Measurements from ENCODE around the gene LSAMP.

- TF ChIP-seq RFX5 (IDR thresholded peaks at IDR 0.05; ENCODE audit: low read depth, low read length) (no peak), POLR2AphosphoS2 (IDR thresholded peaks at IDR 0.05; ENCODE audit: low read length) (no peak), ZFP36 (IDR thresholded peaks at IDR 0.05; ENCODE audit: low read depth, low read length, partially characterized antibody) (no peak), POLR2AphosphoS5 (IDR thresholded peaks at IDR 0.05; ENCODE audit: control insufficient read depth, insufficient read depth, low read depth, low read length) (no peak), ZNF232 (CRISPR knock-in tag; IDR thresholded peaks at IDR 0.05) (no peak), PHF8 (IDR thresholded peaks at IDR 0.05; ENCODE audit: borderline replicate concordance, low read length) (no peak), ZNF507 (tag; conservative IDR thresholded peaks at IDR 0.05) (no peak), GTF3C2 (IDR thresholded peaks at IDR 0.05; ENCODE audit: borderline replicate concordance, extremely low read depth, insufficient read length) (no peak)
- TF ChIP-seq, protein P1, sequence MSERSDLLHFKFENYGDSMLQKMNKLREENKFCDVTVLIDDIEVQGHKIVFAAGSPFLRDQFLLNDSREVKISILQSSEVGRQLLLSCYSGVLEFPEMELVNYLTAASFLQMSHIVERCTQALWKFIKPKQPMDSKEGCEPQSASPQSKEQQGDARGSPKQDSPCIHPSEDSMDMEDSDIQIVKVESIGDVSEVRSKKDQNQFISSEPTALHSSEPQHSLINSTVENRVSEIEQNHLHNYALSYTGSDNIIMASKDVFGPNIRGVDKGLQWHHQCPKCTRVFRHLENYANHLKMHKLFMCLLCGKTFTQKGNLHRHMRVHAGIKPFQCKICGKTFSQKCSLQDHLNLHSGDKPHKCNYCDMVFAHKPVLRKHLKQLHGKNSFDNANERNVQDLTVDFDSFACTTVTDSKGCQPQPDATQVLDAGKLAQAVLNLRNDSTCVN (CRISPR knock-in tag; IDR thresholded peaks at IDR 0.05) = no peak
- TF ChIP-seq, protein P2, sequence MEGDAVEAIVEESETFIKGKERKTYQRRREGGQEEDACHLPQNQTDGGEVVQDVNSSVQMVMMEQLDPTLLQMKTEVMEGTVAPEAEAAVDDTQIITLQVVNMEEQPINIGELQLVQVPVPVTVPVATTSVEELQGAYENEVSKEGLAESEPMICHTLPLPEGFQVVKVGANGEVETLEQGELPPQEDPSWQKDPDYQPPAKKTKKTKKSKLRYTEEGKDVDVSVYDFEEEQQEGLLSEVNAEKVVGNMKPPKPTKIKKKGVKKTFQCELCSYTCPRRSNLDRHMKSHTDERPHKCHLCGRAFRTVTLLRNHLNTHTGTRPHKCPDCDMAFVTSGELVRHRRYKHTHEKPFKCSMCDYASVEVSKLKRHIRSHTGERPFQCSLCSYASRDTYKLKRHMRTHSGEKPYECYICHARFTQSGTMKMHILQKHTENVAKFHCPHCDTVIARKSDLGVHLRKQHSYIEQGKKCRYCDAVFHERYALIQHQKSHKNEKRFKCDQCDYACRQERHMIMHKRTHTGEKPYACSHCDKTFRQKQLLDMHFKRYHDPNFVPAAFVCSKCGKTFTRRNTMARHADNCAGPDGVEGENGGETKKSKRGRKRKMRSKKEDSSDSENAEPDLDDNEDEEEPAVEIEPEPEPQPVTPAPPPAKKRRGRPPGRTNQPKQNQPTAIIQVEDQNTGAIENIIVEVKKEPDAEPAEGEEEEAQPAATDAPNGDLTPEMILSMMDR (IDR thresholded peaks at IDR 0.05 in 2 of 3, conservative IDR thresholded peaks at IDR 0.05 in 1 of 3; ENCODE audit: insufficient read depth in 2 of 3, low read depth in 1 of 3, low read length in 3 of 3) = no peak
- TF ChIP-seq, protein P3, sequence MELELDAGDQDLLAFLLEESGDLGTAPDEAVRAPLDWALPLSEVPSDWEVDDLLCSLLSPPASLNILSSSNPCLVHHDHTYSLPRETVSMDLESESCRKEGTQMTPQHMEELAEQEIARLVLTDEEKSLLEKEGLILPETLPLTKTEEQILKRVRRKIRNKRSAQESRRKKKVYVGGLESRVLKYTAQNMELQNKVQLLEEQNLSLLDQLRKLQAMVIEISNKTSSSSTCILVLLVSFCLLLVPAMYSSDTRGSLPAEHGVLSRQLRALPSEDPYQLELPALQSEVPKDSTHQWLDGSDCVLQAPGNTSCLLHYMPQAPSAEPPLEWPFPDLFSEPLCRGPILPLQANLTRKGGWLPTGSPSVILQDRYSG (tag; conservative IDR thresholded peaks at IDR 0.05; ENCODE audit: low read depth) = no peak
- TF ChIP-seq, protein P4, sequence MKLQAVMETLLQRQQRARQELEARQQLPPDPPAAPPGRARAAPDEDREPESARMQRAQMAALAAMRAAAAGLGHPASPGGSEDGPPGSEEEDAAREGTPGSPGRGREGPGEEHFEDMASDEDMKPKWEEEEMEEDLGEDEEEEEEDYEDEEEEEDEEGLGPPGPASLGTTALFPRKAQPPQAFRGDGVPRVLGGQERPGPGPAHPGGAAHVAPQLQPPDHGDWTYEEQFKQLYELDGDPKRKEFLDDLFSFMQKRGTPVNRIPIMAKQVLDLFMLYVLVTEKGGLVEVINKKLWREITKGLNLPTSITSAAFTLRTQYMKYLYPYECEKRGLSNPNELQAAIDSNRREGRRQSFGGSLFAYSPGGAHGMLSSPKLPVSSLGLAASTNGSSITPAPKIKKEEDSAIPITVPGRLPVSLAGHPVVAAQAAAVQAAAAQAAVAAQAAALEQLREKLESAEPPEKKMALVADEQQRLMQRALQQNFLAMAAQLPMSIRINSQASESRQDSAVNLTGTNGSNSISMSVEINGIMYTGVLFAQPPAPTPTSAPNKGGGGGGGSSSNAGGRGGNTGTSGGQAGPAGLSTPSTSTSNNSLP (IDR thresholded peaks at IDR 0.05; ENCODE audit: borderline replicate concordance, low read depth, low read length) = no peak
These were observed 159.4 kb downstream of the LSAMP start for GRCh38 chr3:116285781-116286421.
